RWPE2 (cell line): ENCODE results near the gene MRTFA.
A peak's percentile ranks its signal among the peaks of the same experiment; 100 is the strongest.

ENCODE experiments used
- ATAC-seq: fragments of 200-7000 bp; cut with Tn5 transposase; 3 replicates; pipeline ENCODE4 v1.9.1; 2021; ENCODE audit warnings: low read depth
- DNase-seq: peaks from one replicate; pipeline ENCODE4 v3.0.0-alpha.2; 2020; ENCODE audit warnings: low spot score
- H3K27ac ChIP-seq: fragments of 450-650 bp; 2 replicates; pipeline ENCODE4 v1.5.1; 2017; ENCODE audit warnings: mild to moderate bottlenecking; ENCODE audit not compliant: poor library complexity, severe bottlenecking
- H3K27me3 ChIP-seq: fragments of 250-450 bp; sonication (Bioruptor Pico); 2 replicates; pipeline ENCODE4 v1.5.1; 2021; ENCODE audit warnings: mild to moderate bottlenecking, moderate library complexity; ENCODE audit not compliant: insufficient read depth, poor library complexity, severe bottlenecking
- H3K36me3 ChIP-seq: fragments of 250-450 bp; sonication (Bioruptor Pico); 2 replicates; pipeline ENCODE4 v1.5.1; 2020; ENCODE audit warnings: low read depth, mild to moderate bottlenecking, moderate library complexity
- H3K4me1 ChIP-seq: fragments of 250-450 bp; sonication (Bioruptor Pico); 2 replicates; pipeline ENCODE4 v1.5.1; 2021; ENCODE audit warnings: mild to moderate bottlenecking, moderate library complexity; ENCODE audit not compliant: insufficient read depth, poor library complexity, severe bottlenecking
- H3K4me3 ChIP-seq: fragments of 250-450 bp; sonication (Bioruptor Pico); 2 replicates; pipeline ENCODE4 v1.5.1; 2021; ENCODE audit warnings: mild to moderate bottlenecking, moderate library complexity; ENCODE audit not compliant: severe bottlenecking
- H3K9me3 ChIP-seq: fragments of 250-450 bp; sonication (Bioruptor Pico); 2 replicates; pipeline ENCODE4 v1.5.1; 2021; ENCODE audit warnings: mild to moderate bottlenecking, moderate library complexity; ENCODE audit not compliant: severe bottlenecking
- CTCF ChIP-seq: fragments of 450-650 bp; IDR thresholded peaks from one replicate; pipeline ENCODE4 v1.5.1; 2017; ENCODE audit warnings: mild to moderate bottlenecking, moderate library complexity; ENCODE audit not compliant: poor library complexity, severe bottlenecking

The MRTFA gene

GRCh38 chr22:40668611-40669411 lies 32.3 kb upstream of the MRTFA start:
- DNase-seq = no peak
- ATAC-seq = peak; percentile 66

GRCh38 chr22:40666151-40666848 lies 29.8 kb upstream of the MRTFA start:
- Histone ChIP-seq H3K4me3 (no peak overlapping the region), H3K27ac (no peak overlapping the region), H3K4me1 (peaks cover 3% of the 10 kb centered on the region), H3K9me3 (no peaks in the 10 kb centered on the region), H3K27me3 (no peaks in the 10 kb centered on the region), H3K36me3 (no peaks in the 10 kb centered on the region)
- DNase-seq = no peak
- no peak for ATAC-seq
- TF ChIP-seq CTCF = no peak

More at GRCh38 chr22:40668611-40669411, 32.3 kb upstream of the MRTFA start:
- H3K36me3 ChIP-seq = no peaks in the 10 kb centered on the region
- no peak for TF ChIP-seq CTCF
- H3K4me3 ChIP-seq = no peak overlapping the region
- peaks cover 3% of the 10 kb centered on the region for H3K4me1 ChIP-seq
- no peak overlapping the region for H3K27ac ChIP-seq
- H3K27me3 ChIP-seq = no peaks in the 10 kb centered on the region
- no peaks in the 10 kb centered on the region for H3K9me3 ChIP-seq

GRCh38 chr22:40665312-40665711 lies 28.8 kb upstream of the MRTFA start:
- Histone ChIP-seq H3K9me3 (no peaks in the 10 kb centered on the region), H3K36me3 (no peaks in the 10 kb centered on the region), H3K27me3 (no peaks in the 10 kb centered on the region), H3K4me3 (no peak overlapping the region), H3K4me1 (peaks cover 3% of the 10 kb centered on the region), H3K27ac (no peak overlapping the region)
- ATAC-seq (no peak), DNase-seq (no peak)
- TF ChIP-seq CTCF = no peak

GRCh38 chr22:40661671-40662070 lies 25.2 kb upstream of the MRTFA start:
- Histone ChIP-seq H3K4me3 (no peak overlapping the region), H3K4me1 (no peaks in the 10 kb centered on the region), H3K9me3 (no peaks in the 10 kb centered on the region), H3K27ac (no peak overlapping the region), H3K36me3 (no peaks in the 10 kb centered on the region), H3K27me3 (no peaks in the 10 kb centered on the region)
- ATAC-seq (no peak), DNase-seq (no peak)
- no peak for TF ChIP-seq CTCF

- TF ChIP-seq CTCF = no peak
These were observed 24.2 kb upstream of the MRTFA start for GRCh38 chr22:40660730-40661129.

More at GRCh38 chr22:40660730-40661129, 24.2 kb upstream of the MRTFA start:
- no peaks in the 10 kb centered on the region for H3K4me1 ChIP-seq
- no peak overlapping the region for H3K27ac ChIP-seq
- H3K36me3 ChIP-seq = no peaks in the 10 kb centered on the region
- H3K9me3 ChIP-seq = no peaks in the 10 kb centered on the region
- no peaks in the 10 kb centered on the region for H3K27me3 ChIP-seq
- no peak for DNase-seq
- no peak overlapping the region for H3K4me3 ChIP-seq
- no peak for ATAC-seq
